GM19025 (cell line): Measurements from ENCODE around the gene GORASP1.

Experiments
- ATAC-seq: cut with Tn5 transposase; IDR thresholded peaks from one replicate; pipeline ENCODE4 v1.9.1; 2021; ENCODE audit warnings: mild to moderate bottlenecking, low read depth, moderate library complexity; ENCODE audit not compliant: unreplicated experiment

GORASP1 gene

DNA sequence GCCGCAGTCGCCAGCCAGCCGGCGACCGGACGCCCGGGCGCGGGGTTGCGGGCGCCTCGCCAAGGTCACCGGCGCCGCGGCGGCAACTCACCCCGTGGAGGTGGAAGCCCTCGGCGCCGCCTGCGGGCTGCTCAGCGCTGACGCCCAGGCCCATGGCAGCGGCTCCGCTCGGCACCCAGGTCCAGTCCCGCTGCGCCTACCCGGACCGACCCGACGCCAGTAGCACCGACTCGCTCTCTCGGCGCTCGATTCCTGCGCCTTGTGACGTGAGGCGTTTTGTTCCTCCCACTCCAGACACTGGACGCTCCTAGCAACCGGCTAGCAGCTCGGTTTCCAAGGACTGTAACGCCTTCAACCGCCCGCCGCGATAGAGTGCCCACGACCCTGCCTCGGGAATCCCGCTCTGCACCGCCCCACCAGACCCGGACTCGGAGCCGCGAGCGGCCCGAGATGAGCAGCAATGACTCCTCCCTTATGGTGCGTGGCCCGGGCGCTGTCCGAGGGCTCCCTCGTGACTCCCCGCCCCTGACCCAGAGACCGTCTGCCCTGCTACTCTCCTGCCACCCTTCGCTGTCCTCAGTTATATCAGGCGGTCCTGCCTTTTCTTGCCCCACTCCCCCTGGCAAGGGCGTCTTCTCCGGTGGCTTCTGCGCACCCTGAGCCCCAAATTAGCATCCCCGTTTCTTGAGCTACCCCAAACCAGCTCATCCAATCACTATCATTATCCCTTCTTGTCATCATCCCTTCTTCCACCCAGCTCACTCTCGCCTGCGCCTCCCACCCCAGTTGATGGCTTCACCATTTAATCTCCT lies at the start of gene GORASP1, which contains the start of gene TTC21A:
Gene GORASP1, minus strand, starts transcription at position 240 of the 812 bp plus-strand sequence. Its CDS starts 86 bp downstream, at position 154.
Gene TTC21A, plus strand, starts transcription at position 293 of the 812 bp plus-strand sequence. Its CDS starts 158 bp downstream, at position 451.
- ATAC-seq = peak; percentile 59

- ATAC-seq = no peak
Measured at GRCh38 chr3:39156421-39156820, 49.0 kb upstream of the GORASP1 start.

GRCh38 chr3:39154280-39155021 lies 47.0 kb upstream of the GORASP1 start:
- ATAC-seq = no peak

GRCh38 chr3:39153977-39154279 lies 46.5 kb upstream of the GORASP1 start:
- ATAC-seq = no peak

DNA sequence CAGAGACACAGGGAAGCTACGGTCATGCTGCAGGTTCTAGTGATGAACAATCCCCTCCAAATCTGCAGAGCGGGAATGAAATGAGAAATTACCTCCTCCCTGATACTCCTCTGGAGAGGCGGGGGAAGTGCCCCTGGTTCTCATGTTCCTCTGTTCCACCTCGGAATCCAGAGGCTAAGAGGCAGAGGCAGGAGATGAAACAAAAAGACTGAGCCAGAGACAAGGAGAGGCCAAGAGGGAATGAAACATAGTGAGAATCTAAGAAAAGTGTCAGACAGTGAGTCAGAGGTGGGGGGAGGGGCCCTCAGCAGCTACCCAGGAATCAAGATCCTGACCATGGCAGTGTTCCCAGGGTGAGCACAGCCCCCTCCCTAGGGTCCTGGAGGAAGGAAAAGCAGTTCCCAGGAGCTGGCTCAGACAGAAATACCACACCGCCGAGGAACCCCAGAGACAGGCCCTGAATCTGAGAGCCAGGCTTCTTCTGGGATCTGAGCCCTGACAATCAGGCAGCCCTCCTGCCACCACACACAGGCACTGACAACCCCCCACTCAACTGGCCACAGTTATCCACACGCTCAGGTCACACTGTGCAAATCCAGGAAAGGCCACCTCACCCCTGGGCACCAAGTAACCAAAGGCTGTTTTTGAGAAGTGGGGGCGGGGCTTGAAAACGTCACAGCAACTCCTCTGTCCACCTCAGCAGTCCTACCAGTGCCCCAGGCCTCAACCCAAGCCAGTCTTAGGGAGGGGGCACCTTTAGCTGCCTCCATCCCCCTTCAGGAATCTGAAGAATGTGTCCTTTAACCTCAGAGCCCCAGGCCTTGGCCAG lies 43.6 kb upstream of the GORASP1 start:
- ATAC-seq = no peak

DNA sequence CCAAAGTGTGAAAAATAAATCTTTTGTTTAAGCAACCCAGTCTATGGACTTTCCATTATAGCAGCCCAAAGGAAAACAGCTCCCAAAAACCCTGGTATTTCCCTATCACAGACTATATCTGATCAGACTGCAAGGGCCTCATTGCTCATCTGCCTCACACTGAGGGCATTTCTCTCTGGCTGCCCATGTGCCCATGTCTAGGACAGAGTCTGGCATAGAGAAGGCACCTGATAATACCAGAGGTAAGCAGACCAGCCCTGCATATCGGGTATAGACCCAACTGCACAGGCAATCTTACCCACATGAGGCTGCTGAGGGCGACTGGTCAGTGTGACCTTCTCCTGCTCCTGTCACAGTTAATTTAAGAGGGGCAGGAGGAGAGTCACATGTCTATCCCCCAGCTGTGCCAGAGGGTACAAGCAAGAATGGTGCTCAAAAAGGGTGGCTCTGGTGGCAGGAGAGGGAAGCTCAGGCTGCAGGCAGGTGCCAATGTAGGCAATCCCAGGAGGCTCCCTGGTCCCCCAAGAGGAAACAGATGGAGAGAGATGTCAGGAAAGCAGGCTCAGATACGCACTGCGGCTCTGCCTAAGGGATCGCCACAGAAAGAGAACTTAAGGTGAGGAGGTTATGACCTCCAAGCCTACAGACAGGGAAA lies 42.8 kb upstream of the GORASP1 start:
- ATAC-seq = no peak

DNA sequence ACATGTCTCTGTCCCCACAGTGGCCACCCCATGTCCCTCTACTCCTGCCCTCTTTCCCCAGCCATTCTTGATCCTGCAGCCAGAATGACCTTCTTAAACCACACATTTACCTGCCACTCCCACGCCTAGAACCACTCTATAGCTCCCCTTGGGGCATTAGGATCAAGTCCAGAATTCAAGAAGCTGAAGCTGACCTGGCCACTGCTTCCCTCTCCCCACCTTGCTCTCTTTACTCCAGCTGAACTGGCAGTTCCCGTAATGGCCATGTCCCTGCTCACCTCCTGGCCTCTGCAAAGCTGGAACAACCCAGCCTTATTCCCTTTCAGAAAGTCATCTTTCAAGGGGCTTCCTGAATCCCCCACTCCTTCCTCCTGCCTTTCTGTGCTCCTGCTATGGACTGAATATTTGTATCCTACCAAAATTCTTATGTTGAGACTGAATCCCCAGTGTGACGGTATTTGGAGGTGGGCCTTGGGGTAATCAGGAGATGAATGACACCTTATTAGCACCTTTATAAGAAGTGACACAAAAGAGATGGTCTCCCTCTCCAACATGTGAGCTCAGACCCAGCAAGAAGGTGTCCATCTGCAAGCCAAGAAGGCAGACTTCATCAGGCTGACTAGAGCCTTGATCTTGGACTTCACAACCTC lies 42.2 kb upstream of the GORASP1 start:
- no peak for ATAC-seq

DNA sequence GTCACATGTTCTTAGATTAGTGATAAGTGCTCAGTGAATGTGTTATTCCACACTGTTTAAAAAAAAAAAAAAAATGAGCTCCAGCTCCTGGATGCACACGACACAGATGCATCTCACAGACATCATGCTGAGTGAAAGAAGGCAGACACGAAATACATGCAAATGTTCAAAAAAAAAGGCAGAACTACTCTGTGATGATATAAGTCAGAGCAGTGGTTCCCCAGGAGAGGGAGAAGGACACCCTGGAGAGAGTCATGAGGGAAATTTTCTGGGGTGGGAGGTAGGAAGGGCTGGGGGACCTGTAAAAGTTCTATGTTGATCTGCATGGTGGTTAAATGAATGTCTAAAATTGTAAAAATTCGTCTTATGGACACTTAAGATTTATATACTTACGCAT lies 41.6 kb upstream of the GORASP1 start:
- ATAC-seq = no peak

- ATAC-seq = no peak
Measured at GRCh38 chr3:39148435-39149058, 41.1 kb upstream of the GORASP1 start.

- peak; percentile 25 for ATAC-seq
Measured at GRCh38 chr3:39147711-39148434, 40.4 kb upstream of the GORASP1 start.

DNA sequence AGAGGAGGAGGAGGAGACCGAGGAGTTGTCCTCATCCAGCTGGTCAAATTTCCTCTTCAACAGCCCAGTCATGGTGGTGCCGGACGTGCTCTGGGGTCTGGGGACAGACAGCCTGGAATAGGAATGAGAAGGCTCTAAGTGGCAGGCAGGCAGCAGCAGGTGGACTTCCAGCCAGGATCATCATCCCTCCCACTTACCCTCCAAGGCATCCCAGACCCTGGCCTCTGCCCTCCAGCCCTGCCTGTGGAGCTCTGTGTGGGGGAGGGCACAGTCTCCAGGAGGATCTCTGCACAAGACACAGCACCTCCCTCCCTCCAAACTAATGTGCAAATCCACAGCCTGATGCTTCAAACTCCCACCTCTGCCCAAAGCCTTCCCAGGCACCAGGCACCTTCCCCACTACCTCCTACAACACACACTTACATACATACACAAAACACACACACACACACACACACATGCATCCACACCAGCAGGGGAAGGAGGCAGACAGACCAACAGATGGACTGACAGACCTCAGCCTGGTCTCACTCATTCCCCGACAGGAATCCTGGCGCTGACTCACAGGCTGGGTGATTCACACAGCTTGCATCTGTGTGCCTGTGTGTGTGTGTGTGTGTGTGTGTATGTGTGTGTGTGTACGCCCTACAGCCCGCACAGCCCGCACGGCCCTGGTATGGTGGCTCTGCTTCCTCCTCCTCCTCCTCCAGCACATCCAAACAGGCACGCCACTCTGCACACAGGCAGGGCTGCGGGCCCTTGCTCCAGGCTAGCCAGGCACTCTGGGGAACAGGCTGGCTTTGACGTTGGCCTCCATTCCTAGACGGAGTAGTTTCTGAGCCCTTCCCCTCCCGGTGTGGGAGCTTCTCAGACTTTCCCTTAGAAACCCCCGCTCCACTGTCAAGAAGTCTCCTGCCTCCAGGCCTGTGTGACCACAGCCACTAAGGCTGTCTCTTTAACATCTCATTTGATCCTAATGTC lies 39.5 kb upstream of the GORASP1 start:
- no peak for ATAC-seq

GRCh38 chr3:39146083-39146501 lies 38.7 kb upstream of the GORASP1 start:
- ATAC-seq = no peak

DNA sequence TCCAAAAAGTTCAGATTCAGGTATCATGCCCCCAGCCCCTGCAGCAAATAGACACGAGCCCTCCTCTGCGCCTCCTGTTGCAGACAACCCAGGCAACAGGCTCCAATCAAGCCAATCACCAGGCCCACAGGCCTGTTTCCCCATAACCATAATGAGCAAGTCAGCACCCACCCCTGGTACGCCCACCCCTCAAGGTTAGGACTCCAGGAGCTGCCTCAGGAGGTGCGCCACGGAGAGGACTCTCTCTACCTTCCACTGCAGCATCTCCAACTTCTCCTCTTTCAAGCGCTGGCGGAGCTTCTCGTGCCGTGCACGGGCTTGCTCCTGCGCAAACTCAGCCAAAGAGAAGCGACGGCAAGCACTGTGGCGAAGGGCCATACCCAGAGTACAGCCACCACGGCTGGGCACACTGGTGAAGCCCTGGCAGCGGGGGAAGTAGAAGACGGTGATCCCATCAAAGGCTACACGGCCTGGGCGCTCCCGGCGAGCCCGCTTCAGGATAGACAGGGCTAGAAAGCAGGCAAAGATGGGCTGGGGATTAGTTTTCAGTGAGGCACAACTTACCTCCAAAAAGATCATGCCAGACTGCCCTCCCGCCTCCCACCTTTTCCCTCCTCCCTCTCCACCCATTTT lies 37.4 kb upstream of the GORASP1 start:
- no peak for ATAC-seq

DNA sequence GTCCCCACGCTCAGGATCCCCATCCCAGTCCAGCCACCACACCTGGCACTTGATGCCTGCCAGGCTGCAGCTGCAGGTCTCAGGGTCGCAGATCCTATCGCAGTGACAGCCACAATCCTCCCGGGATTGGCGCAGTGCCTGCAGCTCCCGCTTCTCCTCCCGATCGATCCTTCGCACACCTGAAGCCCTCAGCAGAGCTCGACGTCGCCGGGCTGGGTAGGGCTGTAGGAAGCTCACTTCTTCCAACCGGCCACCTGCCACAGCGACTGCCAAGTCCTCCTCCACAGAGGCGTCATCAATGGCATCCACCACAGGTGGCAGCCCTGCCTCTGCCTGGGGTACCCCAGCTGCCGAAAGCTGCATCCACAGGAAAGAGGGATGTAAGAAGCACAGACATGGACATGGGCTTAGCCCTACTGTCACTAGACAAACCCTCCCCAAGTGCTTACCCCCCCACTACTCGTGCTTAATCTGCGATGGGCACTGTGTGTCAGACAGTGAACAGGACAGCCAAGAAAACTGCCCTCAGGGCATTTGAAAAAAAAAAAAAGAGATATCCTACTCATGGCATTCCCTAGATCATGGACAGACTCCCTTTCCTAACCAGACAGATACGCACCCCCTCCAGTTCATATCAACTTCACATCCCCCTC lies 36.8 kb upstream of the GORASP1 start:
- no peak for ATAC-seq

GRCh38 chr3:39143051-39143885 lies 35.8 kb upstream of the GORASP1 start:
- no peak for ATAC-seq

DNA sequence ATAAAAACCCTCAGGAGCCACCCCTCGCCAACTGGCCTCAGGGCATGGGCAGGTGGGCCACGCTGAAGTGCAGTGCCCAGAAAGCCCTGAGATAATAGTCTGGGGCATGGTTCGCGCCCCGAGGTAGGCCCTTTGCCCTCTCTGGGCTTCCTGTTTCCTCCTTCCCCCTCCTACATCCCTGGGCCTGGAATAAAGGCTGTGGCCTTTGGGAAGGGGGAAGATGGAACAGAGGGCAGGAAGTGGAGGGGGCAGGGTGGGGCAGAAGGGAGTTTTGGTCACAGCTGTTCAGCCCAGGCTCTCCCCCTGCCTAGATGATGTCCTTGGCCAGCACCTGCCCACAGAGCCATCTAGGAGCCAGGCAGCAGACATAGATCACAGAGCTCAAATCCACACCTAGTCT lies 34.6 kb upstream of the GORASP1 start:
- no peak for ATAC-seq
